Adipose tissue (tissue), 3 donors: ENCODE measurements around the gene FRMPD1. TPM values are rescaled to one million over a fixed set of nuclear protein-coding genes. Genes with fewer than 3 reads are reported as not detected.

ENCODE experiments used
- H3K27ac ChIP-seq: one replicate; pipeline ENCODE4 v1.5.1; 2013; ENCODE audit warnings: low read depth, low read length
- WGBS, 3 donors: extraction: QIAGEN DNeasy Blood & Tissue Kit; methylation state at CpG; one replicate each; pipeline ENCODE4 v1.1.7; 2013; 5-methylcytosine and 5-hydroxymethylcytosine counted together
- polyA plus RNA-seq, 3 donors: library from polyadenylated mRNA; stranded (reverse); fragments of 200-250 nt; gene quantifications; one replicate each; pipeline ENCODE4 v1.2.3, GENCODE V29; 2013
- donor health status: healthy with polysubstance abuse.
- donor health status: Bipolar disorder and iron deficiency.
- donor health status: healthy.

The FRMPD1 gene
- polyA plus RNA-seq, 3 donors, result 0.13 to 0.22 (median 0.21) TPM

GRCh38 chr9:37707748-37708147 lies 57.0 kb downstream of the FRMPD1 start:
- H3K27ac ChIP-seq, result no peak overlapping the region
- WGBS, 3 donors, result 74 to 82% (median 82%) methylated on average over 4 of the region's 4 CpGs

- no peak overlapping the region for H3K27ac ChIP-seq
- 87 to 94% (median 90%) methylated on average over 3 of the region's 3 CpGs for WGBS, 3 donors
Measured at GRCh38 chr9:37710046-37710445, 59.3 kb downstream of the FRMPD1 start.

- H3K27ac ChIP-seq, result no peak overlapping the region
- 50 to 75% (median 75%) methylated on average over 4 of the region's 4 CpGs for WGBS, 3 donors
Measured at GRCh38 chr9:37715260-37715659, 64.5 kb downstream of the FRMPD1 start.

- 78 to 91% (median 85%) methylated on average over 5 of the region's 5 CpGs for WGBS, 3 donors
- no peak overlapping the region for H3K27ac ChIP-seq
Measured at GRCh38 chr9:37715991-37716505, 65.3 kb downstream of the FRMPD1 start.

GRCh38 chr9:37719526-37719925 lies 68.8 kb downstream of the FRMPD1 start:
- WGBS, 3 donors, result 69 to 81% (median 75%) methylated on average over 2 of the region's 2 CpGs

GRCh38 chr9:37727013-37727412 lies 76.3 kb downstream of the FRMPD1 start:
- 88 to 91% (median 91%) methylated on average over 5 of the region's 5 CpGs for WGBS, 3 donors
- H3K27ac ChIP-seq, result no peak overlapping the region

More at GRCh38 chr9:37719526-37719925, 68.8 kb downstream of the FRMPD1 start:
- H3K27ac ChIP-seq, result no peak overlapping the region

- 79 to 89% (median 88%) methylated on average over 9 of the region's 9 CpGs for whole genome bisulfite sequencing, 3 donors
- no peak overlapping the region for H3K27ac ChIP-seq
Measured at GRCh38 chr9:37729499-37729898, 78.7 kb downstream of the FRMPD1 start.

- WGBS, 3 donors, result 68 to 79% (median 75%) methylated on average over 3 of the region's 3 CpGs
- no peak overlapping the region for H3K27ac ChIP-seq
Measured at GRCh38 chr9:37730256-37730655, 79.5 kb downstream of the FRMPD1 start.

- WGBS, 3 donors, result 60 to 62% (median 61%) methylated on average over 5 of the region's 5 CpGs
- H3K27ac ChIP-seq, result no peak overlapping the region
Measured at GRCh38 chr9:37730839-37731238, 80.1 kb downstream of the FRMPD1 start.

- 68 to 84% (median 70%) methylated on average over 10 of the region's 10 CpGs for WGBS, 3 donors
- H3K27ac ChIP-seq, result no peak overlapping the region
Measured at GRCh38 chr9:37732086-37732741, 81.5 kb downstream of the FRMPD1 start.

- WGBS, 3 donors, result 35 to 91% (median 39%) methylated on average over 2 of the region's 2 CpGs
- H3K27ac ChIP-seq, result no peak overlapping the region
Measured at GRCh38 chr9:37732952-37733351, 82.2 kb downstream of the FRMPD1 start.

- 79 to 86% (median 84%) methylated on average over 5 of the region's 5 CpGs for WGBS, 3 donors
- no peak overlapping the region for H3K27ac ChIP-seq
Measured at GRCh38 chr9:37739222-37739621, 88.5 kb downstream of the FRMPD1 start.

- 89 to 95% (median 94%) methylated on average over 16 of the region's 16 CpGs for WGBS, 3 donors
- H3K27ac ChIP-seq, result no peak overlapping the region
Measured at GRCh38 chr9:37740128-37740527, 89.4 kb downstream of the FRMPD1 start.

GRCh38 chr9:37740631-37741328 lies 90.0 kb downstream of the FRMPD1 start:
- 78 to 79% (median 78%) methylated on average over 15 of the region's 15 CpGs for WGBS, 3 donors
- no peak overlapping the region for H3K27ac ChIP-seq

GRCh38 chr9:37745970-37746369 lies 95.2 kb downstream of the FRMPD1 start:
- WGBS, 3 donors, result 71 to 84% (median 79%) methylated on average over 8 of the region's 8 CpGs
- no peak overlapping the region for H3K27ac ChIP-seq

- 76 to 82% (median 79%) methylated on average over 24 of the region's 24 CpGs for WGBS, 3 donors
Measured at GRCh38 chr9:37746448-37747270, 95.9 kb downstream of the FRMPD1 start.

GRCh38 chr9:37747271-37747753 lies 96.6 kb downstream of the FRMPD1 start:
- 29 to 43% (median 38%) methylated on average over 3 of the region's 3 CpGs for WGBS, 3 donors
- H3K27ac ChIP-seq, result no peak overlapping the region

More at GRCh38 chr9:37746448-37747270, 95.9 kb downstream of the FRMPD1 start:
- H3K27ac ChIP-seq, result no peak overlapping the region

GRCh38 chr9:37749129-37749528 lies 98.4 kb downstream of the FRMPD1 start:
- H3K27ac ChIP-seq, result no peak overlapping the region
- WGBS, 3 donors, result 62 to 68% (median 65%) methylated on average over 5 of the region's 5 CpGs

- H3K27ac ChIP-seq, result no peak overlapping the region
- 67 to 77% (median 76%) methylated on average over 6 of the region's 6 CpGs for WGBS, 3 donors
Measured at GRCh38 chr9:37751186-37751585, 100.4 kb downstream of the FRMPD1 start.
